SK-N-SH (cell line): ENCODE measurements around the gene NEURL1. TPM values are rescaled to one million over a fixed set of nuclear protein-coding genes. Genes with fewer than 3 reads are reported as not detected.

Source experiments
- CTCF ChIA-PET: fragments of 300-600, 350-600 bp; formaldehyde crosslinking; extraction: SDS; loops from one replicate; lab custom pipeline; 2021; lab: Yijun Ruan, JAX
- POLR2A ChIA-PET: fragments of 350-600 bp; sonication (Branson Sonifier 250); formaldehyde crosslinking; extraction: SDS; loops from one replicate; lab custom pipeline; 2020; ENCODE audit warnings: antibody characterized with exemption, inconsistent platforms; lab: Yijun Ruan, JAX
- DNase-seq: peaks from one replicate; pipeline ENCODE4 v3.0.0; 2012
- H2AFZ ChIP-seq: fragments of 200-600 bp; sonication (generic); 2 replicates; pipeline ENCODE4 v1.8.1; 2016; ENCODE audit warnings: antibody characterized with exemption, mild to moderate bottlenecking, low read depth
- H3F3A ChIP-seq: fragments of 200-600 bp; sonication (generic); replicated peaks from 2 replicates; pipeline ENCODE3; 2016; ENCODE audit warnings: antibody characterized with exemption, mild to moderate bottlenecking; ENCODE audit not compliant: insufficient read depth
- H3K27ac ChIP-seq, 2 experiments: fragments of 200-500 bp in 1 of 2; fragments of 200-600 bp in 1 of 2; sonication (Bioruptor generic) in 1 of 2; sonication (generic), shearing (Covaris generic) in 1 of 2; 2 replicates each; pipeline versions ENCODE4 v1.5.1 to v1.6.1; 2014 to 2016; ENCODE audit warnings: low read depth in 2 of 2, inconsistent platforms in 1 of 2, low read length in 1 of 2, mild to moderate bottlenecking in 1 of 2, mixed read lengths in 1 of 2
- H3K27me3 ChIP-seq: fragments of 200-600 bp; sonication (generic), shearing (Covaris generic); 2 replicates; pipeline ENCODE4 v1.6.1; 2016; ENCODE audit warnings: mixed run types; ENCODE audit not compliant: insufficient read depth
- H3K36me3 ChIP-seq, 2 experiments: fragments of 200-500 bp in 1 of 2; fragments of 200-600 bp in 1 of 2; sonication (Bioruptor generic) in 1 of 2; sonication (generic) in 1 of 2; replicated peaks in 1 of 2; 2 replicates each; pipeline versions ENCODE3 to v1.5.1; 2014 to 2016; ENCODE audit warnings: low read length in 1 of 2, mild to moderate bottlenecking in 1 of 2; ENCODE audit not compliant: insufficient read depth in 2 of 2, control insufficient read depth in 1 of 2
- H3K4me1 ChIP-seq, 2 experiments: fragments of 200-500 bp in 1 of 2; fragments of 200-600 bp in 1 of 2; sonication (Bioruptor generic) in 1 of 2; sonication (generic), shearing (Covaris generic) in 1 of 2; 2 replicates each; pipeline versions ENCODE4 v1.5.1 to v1.6.1; 2014 to 2016; ENCODE audit warnings: low read depth in 1 of 2, low read length in 1 of 2, mixed run types in 1 of 2; ENCODE audit not compliant: insufficient read depth in 2 of 2, control insufficient read depth in 1 of 2
- H3K4me2 ChIP-seq: fragments of 200-600 bp; sonication (generic), shearing (Covaris generic); 2 replicates; pipeline ENCODE4 v1.6.1; 2017; ENCODE audit warnings: mixed run types
- H3K4me3 ChIP-seq, 2 experiments: fragments of 200-500 bp in 1 of 2; fragments of 200-600 bp in 1 of 2; sonication (Bioruptor generic) in 1 of 2; sonication (generic), shearing (Covaris generic) in 1 of 2; 2 replicates each; pipeline versions ENCODE4 v1.5.1 to v1.8.1; 2014 to 2016; ENCODE audit warnings: low read depth in 2 of 2, inconsistent platforms in 1 of 2, low read length in 1 of 2, mild to moderate bottlenecking in 1 of 2, mixed read lengths in 1 of 2, moderate library complexity in 1 of 2
- H3K79me2 ChIP-seq: fragments of 200-600 bp; sonication (generic); 2 replicates; pipeline ENCODE4 v1.8.1; 2017; ENCODE audit warnings: mild to moderate bottlenecking; ENCODE audit not compliant: insufficient read depth
- H3K9ac ChIP-seq: fragments of 200-600 bp; sonication (generic); 2 replicates; pipeline ENCODE4 v1.6.1; 2017; ENCODE audit warnings: mixed run types
- H3K9me2 ChIP-seq: fragments of 200-600 bp; sonication (generic); 2 replicates; pipeline ENCODE4 v1.6.1; 2017; ENCODE audit warnings: mixed run types
- H3K9me3 ChIP-seq: fragments of 200-600 bp; sonication (generic); 2 replicates; pipeline ENCODE4 v1.6.1; 2017; ENCODE audit warnings: mixed run types, mild to moderate bottlenecking, moderate library complexity
- H4K20me1 ChIP-seq: fragments of 200-600 bp; sonication (generic); 2 replicates; pipeline ENCODE4 v1.6.1; 2017; ENCODE audit warnings: mild to moderate bottlenecking, mixed run types; ENCODE audit not compliant: insufficient read depth
- ELF1 ChIP-seq: IDR thresholded peaks from 2 replicates; pipeline ENCODE4 v1.4.0; 2012
- FOXJ3 ChIP-seq: sonication (generic); formaldehyde crosslinking; IDR thresholded peaks from 2 replicates; pipeline ENCODE4 v1.5.1; 2020; ENCODE audit warnings: mild to moderate bottlenecking, missing genetic modification reagents
- GATA2 ChIP-seq: sonication (generic); formaldehyde crosslinking; IDR thresholded peaks from 2 replicates; pipeline ENCODE4 v1.5.0; 2020; ENCODE audit warnings: mild to moderate bottlenecking, missing genetic modification reagents
- JUND ChIP-seq: IDR thresholded peaks from 2 replicates; pipeline ENCODE4 v1.4.0; 2012
- MXI1 ChIP-seq: IDR thresholded peaks from 2 replicates; pipeline ENCODE4 v1.6.1; 2012; ENCODE audit warnings: mild to moderate bottlenecking, low read depth, low read length, improper control_type of control experiment
- NRF1 ChIP-seq: IDR thresholded peaks from 2 replicates; pipeline ENCODE4 v1.6.1; 2012; ENCODE audit warnings: low read depth, mild to moderate bottlenecking, low read length
- RAD21 ChIP-seq: IDR thresholded peaks from 2 replicates; pipeline ENCODE4 v1.6.1; 2012; ENCODE audit warnings: mild to moderate bottlenecking, low read length
- RFX5 ChIP-seq: IDR thresholded peaks from 2 replicates; pipeline ENCODE4 v1.6.1; 2012; ENCODE audit warnings: mild to moderate bottlenecking, improper control_type of control experiment, low read length
- RXRA ChIP-seq: IDR thresholded peaks from 2 replicates; pipeline ENCODE4 v1.4.0; 2012; ENCODE audit warnings: low read depth, mild to moderate bottlenecking, borderline replicate concordance
- SIN3A ChIP-seq: IDR thresholded peaks from 2 replicates; pipeline ENCODE4 v1.6.1; 2012; ENCODE audit warnings: low read depth, mild to moderate bottlenecking, low read length, moderate library complexity, borderline replicate concordance
- YY1 ChIP-seq: IDR thresholded peaks from 2 replicates; pipeline ENCODE4 v1.4.0; 2012; ENCODE audit warnings: low read depth, mild to moderate bottlenecking
- WGBS: methylation state at CpG from one replicate; pipeline ENCODE4 v1.1.6; 2017; ENCODE audit warnings: low lambda C conversion rate; 5-methylcytosine and 5-hydroxymethylcytosine counted together
- polyA plus RNA-seq, 3 experiments: library from polyadenylated mRNA; depleted of rRNA; stranded (reverse); fragments of >200 nt; gene quantifications; 2 replicates each; pipeline ENCODE4 v1.2.3, GENCODE V29; 2012
- TF ChIP-seq, protein P1 (sequence below): IDR thresholded peaks from 2 replicates; pipeline ENCODE4 v1.6.1; 2012; ENCODE audit warnings: mild to moderate bottlenecking, low read depth, low read length, moderate library complexity
- TF ChIP-seq, protein P2 (sequence below): fragments of 200-600 bp; sonication (generic); IDR thresholded peaks from 2 replicates; pipeline ENCODE4 v1.6.1; 2017; ENCODE audit warnings: antibody characterized with exemption, mild to moderate bottlenecking, moderate library complexity
- TF ChIP-seq, protein P3 (sequence below): IDR thresholded peaks from 2 replicates; pipeline ENCODE4 v1.4.0; 2012; ENCODE audit warnings: low read depth
- TF ChIP-seq, protein P4 (sequence below): IDR thresholded peaks from 2 replicates; pipeline ENCODE4 v1.4.0; 2012; ENCODE audit warnings: low read depth, borderline replicate concordance
- TF ChIP-seq, protein P5 (sequence below): IDR thresholded peaks from 2 replicates; pipeline ENCODE4 v1.4.0; 2012; ENCODE audit warnings: low read depth, borderline replicate concordance

The NEURL1 gene
- polyA plus RNA-seq, 1 of the 3 experiments (the other 2 are of a cell fraction), result 0.05 TPM

DNA sequence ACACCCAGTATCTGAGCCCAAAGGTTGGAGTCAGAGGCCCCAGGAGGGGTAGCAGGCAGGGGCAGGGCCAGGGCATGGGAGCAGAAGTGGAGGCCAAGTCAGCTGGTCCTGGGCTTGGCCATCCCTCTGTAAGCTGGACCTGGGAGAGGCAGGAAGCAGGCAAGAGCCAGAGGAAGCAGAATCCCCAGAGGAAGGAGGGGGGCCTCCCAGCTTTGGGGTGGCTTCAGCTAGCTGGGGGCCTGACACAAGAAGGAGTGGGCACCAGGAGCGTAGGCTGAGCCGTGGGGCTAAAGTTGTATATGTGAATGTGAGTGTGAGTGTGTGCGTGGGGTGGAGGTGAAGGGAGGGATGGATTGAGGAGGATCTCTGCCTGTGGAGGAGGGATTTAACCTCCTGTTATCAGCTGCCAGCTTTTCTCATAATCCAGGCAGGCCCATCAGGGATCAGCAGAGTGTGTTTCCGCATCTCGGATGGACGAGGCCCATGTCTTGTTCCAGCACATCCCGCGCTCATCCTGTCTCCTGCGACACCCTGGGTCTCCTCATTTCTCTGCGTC is 54.0 kb downstream of the NEURL1 start (continued):
- no peak for TF ChIP-seq FOXJ3 (CRISPR knock-in tag)
- no peak for TF ChIP-seq ELF1
- TF ChIP-seq SIN3A, result no peak
- TF ChIP-seq, protein P1, sequence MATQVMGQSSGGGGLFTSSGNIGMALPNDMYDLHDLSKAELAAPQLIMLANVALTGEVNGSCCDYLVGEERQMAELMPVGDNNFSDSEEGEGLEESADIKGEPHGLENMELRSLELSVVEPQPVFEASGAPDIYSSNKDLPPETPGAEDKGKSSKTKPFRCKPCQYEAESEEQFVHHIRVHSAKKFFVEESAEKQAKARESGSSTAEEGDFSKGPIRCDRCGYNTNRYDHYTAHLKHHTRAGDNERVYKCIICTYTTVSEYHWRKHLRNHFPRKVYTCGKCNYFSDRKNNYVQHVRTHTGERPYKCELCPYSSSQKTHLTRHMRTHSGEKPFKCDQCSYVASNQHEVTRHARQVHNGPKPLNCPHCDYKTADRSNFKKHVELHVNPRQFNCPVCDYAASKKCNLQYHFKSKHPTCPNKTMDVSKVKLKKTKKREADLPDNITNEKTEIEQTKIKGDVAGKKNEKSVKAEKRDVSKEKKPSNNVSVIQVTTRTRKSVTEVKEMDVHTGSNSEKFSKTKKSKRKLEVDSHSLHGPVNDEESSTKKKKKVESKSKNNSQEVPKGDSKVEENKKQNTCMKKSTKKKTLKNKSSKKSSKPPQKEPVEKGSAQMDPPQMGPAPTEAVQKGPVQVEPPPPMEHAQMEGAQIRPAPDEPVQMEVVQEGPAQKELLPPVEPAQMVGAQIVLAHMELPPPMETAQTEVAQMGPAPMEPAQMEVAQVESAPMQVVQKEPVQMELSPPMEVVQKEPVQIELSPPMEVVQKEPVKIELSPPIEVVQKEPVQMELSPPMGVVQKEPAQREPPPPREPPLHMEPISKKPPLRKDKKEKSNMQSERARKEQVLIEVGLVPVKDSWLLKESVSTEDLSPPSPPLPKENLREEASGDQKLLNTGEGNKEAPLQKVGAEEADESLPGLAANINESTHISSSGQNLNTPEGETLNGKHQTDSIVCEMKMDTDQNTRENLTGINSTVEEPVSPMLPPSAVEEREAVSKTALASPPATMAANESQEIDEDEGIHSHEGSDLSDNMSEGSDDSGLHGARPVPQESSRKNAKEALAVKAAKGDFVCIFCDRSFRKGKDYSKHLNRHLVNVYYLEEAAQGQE, result no peak
- TF ChIP-seq GATA2 (CRISPR knock-in tag), result no peak
- TF ChIP-seq RXRA, result no peak
- no peak for TF ChIP-seq RAD21

DNA sequence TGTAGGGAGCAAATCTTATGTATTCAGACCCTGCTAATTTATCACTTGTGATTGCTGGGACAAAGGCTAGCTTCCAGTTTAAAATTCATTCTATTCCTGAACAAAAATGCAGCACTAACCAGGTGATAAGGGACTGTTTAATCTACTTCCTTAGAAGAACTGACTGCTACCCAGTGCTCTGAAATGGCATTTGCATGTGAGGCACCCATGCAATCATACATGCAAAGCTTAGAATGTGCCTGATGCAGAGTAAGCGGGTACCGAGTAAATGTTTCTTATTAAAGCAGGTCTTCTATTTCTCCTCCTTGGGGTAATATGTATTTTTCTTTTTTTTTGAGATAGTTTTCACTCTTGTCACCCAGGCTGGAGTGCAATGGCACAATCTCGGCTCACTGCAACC is 54.5 kb downstream of the NEURL1 start:
- no peak for DNase-seq
- H3K4me1 ChIP-seq, result peaks cover 5 to 59% of the 10 kb centered on the region in 2 experiments; a peak in 3 of 4 replicates
- no peak overlapping the region for H3K4me3 ChIP-seq
- CTCF ChIA-PET, result interaction anchor here (0.9 to 2.3 kb wide), 4 partner anchors 16 to 55 kb away, joined by 4 to 11 read pairs (median 6); no protein-coding TSS in a partner anchor
- H3K79me2 ChIP-seq, result no peaks in the 10 kb centered on the region
- no peak overlapping the region for H3K9ac ChIP-seq
- POLR2A ChIA-PET, result no interaction called here
- TF ChIP-seq, protein P2, sequence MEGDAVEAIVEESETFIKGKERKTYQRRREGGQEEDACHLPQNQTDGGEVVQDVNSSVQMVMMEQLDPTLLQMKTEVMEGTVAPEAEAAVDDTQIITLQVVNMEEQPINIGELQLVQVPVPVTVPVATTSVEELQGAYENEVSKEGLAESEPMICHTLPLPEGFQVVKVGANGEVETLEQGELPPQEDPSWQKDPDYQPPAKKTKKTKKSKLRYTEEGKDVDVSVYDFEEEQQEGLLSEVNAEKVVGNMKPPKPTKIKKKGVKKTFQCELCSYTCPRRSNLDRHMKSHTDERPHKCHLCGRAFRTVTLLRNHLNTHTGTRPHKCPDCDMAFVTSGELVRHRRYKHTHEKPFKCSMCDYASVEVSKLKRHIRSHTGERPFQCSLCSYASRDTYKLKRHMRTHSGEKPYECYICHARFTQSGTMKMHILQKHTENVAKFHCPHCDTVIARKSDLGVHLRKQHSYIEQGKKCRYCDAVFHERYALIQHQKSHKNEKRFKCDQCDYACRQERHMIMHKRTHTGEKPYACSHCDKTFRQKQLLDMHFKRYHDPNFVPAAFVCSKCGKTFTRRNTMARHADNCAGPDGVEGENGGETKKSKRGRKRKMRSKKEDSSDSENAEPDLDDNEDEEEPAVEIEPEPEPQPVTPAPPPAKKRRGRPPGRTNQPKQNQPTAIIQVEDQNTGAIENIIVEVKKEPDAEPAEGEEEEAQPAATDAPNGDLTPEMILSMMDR, result no peak
- TF ChIP-seq, protein P3, sequence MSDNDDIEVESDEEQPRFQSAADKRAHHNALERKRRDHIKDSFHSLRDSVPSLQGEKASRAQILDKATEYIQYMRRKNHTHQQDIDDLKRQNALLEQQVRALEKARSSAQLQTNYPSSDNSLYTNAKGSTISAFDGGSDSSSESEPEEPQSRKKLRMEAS, result no peak
- TF ChIP-seq, protein P1, result no peak
- TF ChIP-seq, protein P4, sequence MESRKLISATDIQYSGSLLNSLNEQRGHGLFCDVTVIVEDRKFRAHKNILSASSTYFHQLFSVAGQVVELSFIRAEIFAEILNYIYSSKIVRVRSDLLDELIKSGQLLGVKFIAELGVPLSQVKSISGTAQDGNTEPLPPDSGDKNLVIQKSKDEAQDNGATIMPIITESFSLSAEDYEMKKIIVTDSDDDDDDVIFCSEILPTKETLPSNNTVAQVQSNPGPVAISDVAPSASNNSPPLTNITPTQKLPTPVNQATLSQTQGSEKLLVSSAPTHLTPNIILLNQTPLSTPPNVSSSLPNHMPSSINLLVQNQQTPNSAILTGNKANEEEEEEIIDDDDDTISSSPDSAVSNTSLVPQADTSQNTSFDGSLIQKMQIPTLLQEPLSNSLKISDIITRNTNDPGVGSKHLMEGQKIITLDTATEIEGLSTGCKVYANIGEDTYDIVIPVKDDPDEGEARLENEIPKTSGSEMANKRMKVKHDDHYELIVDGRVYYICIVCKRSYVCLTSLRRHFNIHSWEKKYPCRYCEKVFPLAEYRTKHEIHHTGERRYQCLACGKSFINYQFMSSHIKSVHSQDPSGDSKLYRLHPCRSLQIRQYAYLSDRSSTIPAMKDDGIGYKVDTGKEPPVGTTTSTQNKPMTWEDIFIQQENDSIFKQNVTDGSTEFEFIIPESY, result no peak
- TF ChIP-seq JUND, result no peak
- no peak for TF ChIP-seq RFX5
- no peak for TF ChIP-seq RAD21
- no peak for TF ChIP-seq ELF1
- TF ChIP-seq RXRA, result no peak
- TF ChIP-seq MXI1, result no peak
- no peak for TF ChIP-seq YY1
- TF ChIP-seq NRF1, result no peak
- TF ChIP-seq, protein P5, sequence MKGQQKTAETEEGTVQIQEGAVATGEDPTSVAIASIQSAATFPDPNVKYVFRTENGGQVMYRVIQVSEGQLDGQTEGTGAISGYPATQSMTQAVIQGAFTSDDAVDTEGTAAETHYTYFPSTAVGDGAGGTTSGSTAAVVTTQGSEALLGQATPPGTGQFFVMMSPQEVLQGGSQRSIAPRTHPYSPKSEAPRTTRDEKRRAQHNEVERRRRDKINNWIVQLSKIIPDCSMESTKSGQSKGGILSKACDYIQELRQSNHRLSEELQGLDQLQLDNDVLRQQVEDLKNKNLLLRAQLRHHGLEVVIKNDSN, result no peak
- H4K20me1 ChIP-seq, result no peaks in the 10 kb centered on the region
- H3F3A ChIP-seq, result no peaks in the 10 kb centered on the region
- no peak overlapping the region for H3K4me2 ChIP-seq
- no peaks in the 10 kb centered on the region for H3K9me2 ChIP-seq
- no peak overlapping the region for H2AFZ ChIP-seq
- 100% methylated on average over 3 of the region's 3 CpGs for WGBS
- H3K27me3 ChIP-seq, result no peaks in the 10 kb centered on the region; the same call in 1 of the 2 replicates
- H3K27ac ChIP-seq, result no peak overlapping the region
- no peaks in the 10 kb centered on the region for H3K36me3 ChIP-seq
- H3K9me3 ChIP-seq, result no peaks in the 10 kb centered on the region
